ENCODE results near the gene HEXIM2. TPM values are rescaled to one million over a fixed set of nuclear protein-coding genes. Genes with fewer than 3 reads are reported as not detected.

The HEXIM2 gene
- total and polyA plus RNA-seq, 2 of the 13 experiments (the other 11 are each of a cell fraction or from before 2014, with no cell fraction given) = 27.1 to 32.4 TPM

- TF ChIP-seq, protein P1, sequence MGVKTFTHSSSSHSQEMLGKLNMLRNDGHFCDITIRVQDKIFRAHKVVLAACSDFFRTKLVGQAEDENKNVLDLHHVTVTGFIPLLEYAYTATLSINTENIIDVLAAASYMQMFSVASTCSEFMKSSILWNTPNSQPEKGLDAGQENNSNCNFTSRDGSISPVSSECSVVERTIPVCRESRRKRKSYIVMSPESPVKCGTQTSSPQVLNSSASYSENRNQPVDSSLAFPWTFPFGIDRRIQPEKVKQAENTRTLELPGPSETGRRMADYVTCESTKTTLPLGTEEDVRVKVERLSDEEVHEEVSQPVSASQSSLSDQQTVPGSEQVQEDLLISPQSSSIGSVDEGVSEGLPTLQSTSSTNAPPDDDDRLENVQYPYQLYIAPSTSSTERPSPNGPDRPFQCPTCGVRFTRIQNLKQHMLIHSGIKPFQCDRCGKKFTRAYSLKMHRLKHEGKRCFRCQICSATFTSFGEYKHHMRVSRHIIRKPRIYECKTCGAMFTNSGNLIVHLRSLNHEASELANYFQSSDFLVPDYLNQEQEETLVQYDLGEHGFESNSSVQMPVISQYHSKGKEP (CRISPR knock-in tag; IDR thresholded peaks at IDR 0.05) = no peak
- 0 out of 2 replicates have a peak, but pooled peaks have one; percentile 21 for TF ChIP-seq SNAI1 (CRISPR knock-in tag; IDR thresholded peaks at IDR 0.05; ENCODE audit: borderline replicate concordance)
- no peak for TF ChIP-seq ZHX1 (CRISPR knock-in tag; IDR thresholded peaks at IDR 0.05; ENCODE audit: low read depth)
- peak; percentile 45; the same call in 1 of the 2 replicates for TF ChIP-seq ZNF709 (CRISPR knock-in tag; IDR thresholded peaks at IDR 0.05)
- no peak; the same call in 1 of the 2 replicates for TF ChIP-seq ZNF142 (CRISPR knock-in tag; IDR thresholded peaks at IDR 0.05)
- no peak for TF ChIP-seq THYN1 (CRISPR knock-in tag; IDR thresholded peaks at IDR 0.05; ENCODE audit: borderline replicate concordance, low read depth)
- no peak for TF ChIP-seq FOSL1 (CRISPR knock-in tag; IDR thresholded peaks at IDR 0.05; ENCODE audit: borderline replicate concordance)
- no peak for TF ChIP-seq HNRNPH1 (optimal IDR thresholded peaks at IDR 0.05; ENCODE audit: low read depth, low read length)
- peak; percentile 30 for TF ChIP-seq ZNF33B (CRISPR knock-in tag; IDR thresholded peaks at IDR 0.05)
- TF ChIP-seq HBP1 (CRISPR knock-in tag; IDR thresholded peaks at IDR 0.05; ENCODE audit: low read depth) = no peak
- no peak for TF ChIP-seq MAZ (IDR thresholded peaks at IDR 0.05; ENCODE audit: borderline replicate concordance, low read depth, low read length)
- TF ChIP-seq MAZ (CRISPR knock-in tag; IDR thresholded peaks at IDR 0.05; ENCODE audit: low read depth) = no peak
- TF ChIP-seq REPIN1 (CRISPR knock-in tag; IDR thresholded peaks at IDR 0.05; ENCODE audit: borderline replicate concordance, low read depth) = no peak; the same call in 1 of the 2 replicates
- no peak for TF ChIP-seq EHMT2 (IDR thresholded peaks at IDR 0.05; ENCODE audit: borderline replicate concordance, low read depth, low read length)
Measured at GRCh38 chr17:45162025-45162687, 481 bp downstream of the HEXIM2 start (continued).
